Body of pancreas (tissue), 4 donors: ENCODE data around the gene SH2D3C. TPM values are rescaled to one million over a fixed set of nuclear protein-coding genes. Genes with fewer than 3 reads are reported as not detected.

Experiments
- ATAC-seq: fragments of 150-250 bp; one replicate; pipeline ENCODE4 v1.9.1; 2016
- DNase-seq, 4 donors: peaks; one replicate each; pipeline ENCODE4 v3.0.0-alpha.2; 2019
- H3K27ac ChIP-seq, 4 donors: fragments of 200-600 bp; sonication (generic); 1 replicate in 3 of 4; 2 replicates in 1 of 4; pipeline versions ENCODE4 v1.5.1 to v1.6.1; 2016 to 2019; ENCODE audit warnings: mild to moderate bottlenecking in 1 of 4, mixed read lengths in 1 of 4, moderate library complexity in 1 of 4
- H3K27me3 ChIP-seq, 2 donors: fragments of 200-600 bp; sonication (generic); one replicate each; pipeline ENCODE4 v1.6.0; 2016; ENCODE audit warnings: mild to moderate bottlenecking in 1 of 2
- H3K36me3 ChIP-seq, 2 donors: fragments of 200-600 bp; sonication (generic); replicated peaks in 1 of 2; 2 replicates each; pipeline ENCODE4 v1.5.1; 2016; ENCODE audit warnings: low read depth in 2 of 2; ENCODE audit not compliant: insufficient read depth in 1 of 2
- H3K4me1 ChIP-seq: fragments of 200-600 bp; sonication (generic); one replicate; pipeline ENCODE4 v1.6.0; 2016
- H3K4me3 ChIP-seq, 2 donors: fragments of 200-600 bp; sonication (generic); 1 replicate in 1 of 2; 2 replicates in 1 of 2; pipeline ENCODE4 v1.5.1; 2016 to 2019
- H3K9me3 ChIP-seq, 3 donors: fragments of 200-600 bp; sonication (generic); 1 replicate in 2 of 3; 2 replicates in 1 of 3; pipeline ENCODE4 v1.5.1; 2016
- POLR2A ChIP-seq, 3 donors: fragments of 450-650 bp; IDR thresholded peaks; one replicate each; pipeline ENCODE4 v1.6.1; 2016; ENCODE audit warnings: antibody characterized with exemption in 3 of 3, mild to moderate bottlenecking in 2 of 3
- WGBS, 2 donors: methylation state at CpG; one replicate each; pipeline ENCODE4 v1.1.5; 2017; 5-methylcytosine and 5-hydroxymethylcytosine counted together
- intact Hi-C: fragments of 100-400 bp; cut with DNase I; formaldehyde crosslinking; loops from one replicate; pipeline ENCODE4 v1.15.1; 2023
- total RNA-seq, 2 donors: library from RNA; depleted of rRNA; stranded (reverse); fragments of >200 nt; gene quantifications; one replicate each; pipeline ENCODE4 v1.1.0, GENCODE V29; 2016
- TF ChIP-seq, protein P1 (sequence below), 7 experiments: fragments of 450-650 bp in 4 of 7; fragments of 200-600 bp in 3 of 7; sonication (generic) in 3 of 7; IDR thresholded peaks; one replicate each; pipeline ENCODE4 v1.5.1; 2016 to 2019; ENCODE audit warnings: antibody characterized with exemption in 7 of 7

Gene SH2D3C
- total RNA-seq, 2 donors from 2014 or later, result 3.3 to 4.2 TPM

DNA sequence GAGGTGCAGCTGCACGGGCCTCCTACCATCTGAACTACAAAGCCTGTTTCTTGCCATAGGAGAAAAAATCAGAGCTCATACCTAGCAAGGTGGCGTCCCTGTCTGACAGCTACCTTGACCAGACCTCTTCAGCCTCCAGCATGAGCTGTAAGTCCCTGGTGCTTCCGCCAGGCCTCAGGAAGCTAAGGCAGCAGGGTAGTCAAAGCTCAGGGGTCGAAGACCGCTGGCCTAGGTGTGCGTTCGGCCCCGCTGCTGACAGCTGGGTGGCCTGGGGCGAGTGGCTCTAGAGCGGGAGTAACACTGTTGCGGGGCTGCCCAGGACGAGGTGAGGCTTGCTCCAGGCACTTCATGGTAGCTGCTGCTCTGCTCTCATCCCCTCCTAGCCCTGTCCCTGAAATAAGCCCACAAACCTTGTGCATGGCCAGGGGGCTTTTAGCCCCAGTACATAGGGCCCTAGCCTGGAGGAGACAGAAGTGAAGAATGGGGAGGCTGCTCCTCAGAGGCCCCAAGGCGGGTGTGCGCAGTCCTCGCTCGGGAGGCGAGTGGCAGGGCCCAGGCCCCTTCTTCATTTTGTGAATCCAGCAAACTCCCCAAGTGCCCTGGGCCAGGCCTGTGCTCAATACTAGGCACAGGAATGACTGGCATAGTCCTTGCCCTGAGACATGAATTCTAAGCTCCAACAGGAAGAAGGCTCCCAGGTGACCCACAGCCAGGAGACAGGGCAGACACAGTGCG is 48.8 kb downstream of the SH2D3C start:
- WGBS, 2 donors, result 79 to 86% methylated on average over 10 to 18 of the region's 18 CpGs
- intact Hi-C loops, result loop anchor here (5.0 to 10.0 kb wide), 4 partner anchors 53 to 193 kb away; partner anchors contain the start of gene AK1
- ATAC-seq, result no peak

DNA sequence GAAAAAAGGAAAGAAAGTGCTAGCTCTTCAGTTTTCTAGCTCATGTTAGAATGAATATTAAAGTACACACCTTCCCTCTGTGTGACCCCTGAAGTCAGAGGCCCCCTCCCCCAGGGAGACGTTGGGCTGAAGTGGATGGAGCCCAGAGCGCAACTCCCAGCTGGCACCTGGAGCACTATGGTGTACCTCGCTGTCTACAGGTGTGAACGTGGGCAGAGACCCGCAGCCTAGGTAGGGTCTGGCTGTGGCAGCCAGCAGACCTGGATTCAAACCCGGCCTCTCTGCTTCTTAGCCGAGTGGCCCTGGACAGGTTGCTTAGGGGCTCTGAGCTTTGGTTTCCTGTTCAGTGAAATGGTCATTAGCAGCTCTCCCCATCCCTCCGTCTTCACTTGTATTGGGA is 49.7 kb downstream of the SH2D3C start:
- ATAC-seq, result no peak
- TF ChIP-seq, protein P1, sequence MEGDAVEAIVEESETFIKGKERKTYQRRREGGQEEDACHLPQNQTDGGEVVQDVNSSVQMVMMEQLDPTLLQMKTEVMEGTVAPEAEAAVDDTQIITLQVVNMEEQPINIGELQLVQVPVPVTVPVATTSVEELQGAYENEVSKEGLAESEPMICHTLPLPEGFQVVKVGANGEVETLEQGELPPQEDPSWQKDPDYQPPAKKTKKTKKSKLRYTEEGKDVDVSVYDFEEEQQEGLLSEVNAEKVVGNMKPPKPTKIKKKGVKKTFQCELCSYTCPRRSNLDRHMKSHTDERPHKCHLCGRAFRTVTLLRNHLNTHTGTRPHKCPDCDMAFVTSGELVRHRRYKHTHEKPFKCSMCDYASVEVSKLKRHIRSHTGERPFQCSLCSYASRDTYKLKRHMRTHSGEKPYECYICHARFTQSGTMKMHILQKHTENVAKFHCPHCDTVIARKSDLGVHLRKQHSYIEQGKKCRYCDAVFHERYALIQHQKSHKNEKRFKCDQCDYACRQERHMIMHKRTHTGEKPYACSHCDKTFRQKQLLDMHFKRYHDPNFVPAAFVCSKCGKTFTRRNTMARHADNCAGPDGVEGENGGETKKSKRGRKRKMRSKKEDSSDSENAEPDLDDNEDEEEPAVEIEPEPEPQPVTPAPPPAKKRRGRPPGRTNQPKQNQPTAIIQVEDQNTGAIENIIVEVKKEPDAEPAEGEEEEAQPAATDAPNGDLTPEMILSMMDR (IDR thresholded peaks at IDR 0.05), result no peak
- TF ChIP-seq POLR2A (IDR thresholded peaks at IDR 0.05), result no peak
- intact Hi-C loops, result no loop called here
- no peaks in the 10 kb centered on the region for H3K27me3 ChIP-seq
- no peaks in the 10 kb centered on the region for H3K36me3 ChIP-seq
- no peak overlapping the region for H3K27ac ChIP-seq
- no peak for DNase-seq
- no peaks in the 10 kb centered on the region for H3K9me3 ChIP-seq
- H3K4me1 ChIP-seq, result no peaks in the 10 kb centered on the region
- no peak overlapping the region for H3K4me3 ChIP-seq
- WGBS, 2 donors, result 83 to 85% methylated on average over 5 to 8 of the region's 8 CpGs

More for the DNA sequence above, 48.8 kb downstream of the SH2D3C start:
- no peak for TF ChIP-seq POLR2A (IDR thresholded peaks at IDR 0.05)
- TF ChIP-seq, protein P1 (IDR thresholded peaks at IDR 0.05), result no peak
- no peak for DNase-seq
- Histone ChIP-seq H3K9me3 (no peaks in the 10 kb centered on the region), H3K4me3 (no peak overlapping the region), H3K27ac (no peak overlapping the region), H3K4me1 (peaks cover 7% of the 10 kb centered on the region), H3K36me3 (no peaks in the 10 kb centered on the region), H3K27me3 (no peaks in the 10 kb centered on the region)

DNA sequence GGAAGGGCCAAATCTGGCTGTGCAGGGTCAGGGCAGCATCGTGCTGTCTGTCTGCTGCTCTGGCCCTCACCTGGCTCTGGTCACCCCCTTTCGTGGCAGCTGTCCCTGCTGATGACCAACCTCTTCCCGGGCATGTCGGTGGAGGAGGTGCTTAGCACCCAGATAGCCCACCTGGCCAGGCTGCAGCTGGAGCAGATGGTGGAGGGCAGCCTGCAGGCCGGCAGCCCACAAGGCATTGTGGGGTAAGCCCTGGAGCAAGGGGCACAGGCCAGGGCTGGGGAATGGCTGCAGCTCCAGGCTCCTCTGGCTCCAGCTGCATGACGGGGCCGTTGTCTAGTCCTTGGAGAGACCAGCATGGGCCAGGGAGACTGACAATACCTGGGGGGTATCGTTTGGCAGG is 51.6 kb downstream of the SH2D3C start:
- DNase-seq (no peak), ATAC-seq (no peak)
- Histone ChIP-seq H3K4me1 (no peaks in the 10 kb centered on the region), H3K27ac (no peak overlapping the region), H3K36me3 (no peaks in the 10 kb centered on the region), H3K4me3 (no peak overlapping the region), H3K27me3 (no peaks in the 10 kb centered on the region), H3K9me3 (no peaks in the 10 kb centered on the region)
- TF ChIP-seq, protein P1 (IDR thresholded peaks at IDR 0.05), result no peak
- TF ChIP-seq POLR2A (IDR thresholded peaks at IDR 0.05), result no peak
- intact Hi-C loops, result no loop called here
- 80 to 85% methylated on average over 2 to 8 of the region's 8 CpGs for WGBS, 2 donors

DNA sequence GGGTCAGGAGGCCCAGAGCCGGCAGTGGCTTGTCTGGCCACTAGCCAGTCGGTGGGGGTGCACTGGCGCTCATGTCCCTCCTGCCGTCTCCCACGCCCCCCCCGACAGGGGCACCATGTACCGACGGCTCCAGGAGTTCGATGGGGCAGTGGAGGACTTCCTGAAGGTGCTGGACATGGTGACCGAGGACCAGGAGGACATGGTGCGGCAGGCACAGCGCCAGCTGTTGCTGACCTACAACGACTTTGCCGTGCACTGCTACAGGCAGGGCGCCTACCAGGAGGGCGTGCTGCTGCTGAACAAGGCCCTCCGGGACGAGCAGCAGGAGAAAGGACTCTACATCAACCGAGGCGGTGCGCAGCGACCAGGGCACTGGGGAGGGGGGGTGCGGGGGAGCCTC is 54.5 kb downstream of the SH2D3C start:
- no peak for TF ChIP-seq POLR2A (IDR thresholded peaks at IDR 0.05)
- TF ChIP-seq, protein P1 (IDR thresholded peaks at IDR 0.05), result no peak
- Histone ChIP-seq H3K27ac (no peak overlapping the region), H3K9me3 (no peaks in the 10 kb centered on the region), H3K4me3 (no peak overlapping the region), H3K27me3 (no peaks in the 10 kb centered on the region), H3K36me3 (no peaks in the 10 kb centered on the region), H3K4me1 (no peaks in the 10 kb centered on the region)
- intact Hi-C loops, result no loop called here
- ATAC-seq (no peak), DNase-seq (no peak)
- 62 to 73% methylated on average over 11 to 22 of the region's 23 CpGs for WGBS, 2 donors

DNA sequence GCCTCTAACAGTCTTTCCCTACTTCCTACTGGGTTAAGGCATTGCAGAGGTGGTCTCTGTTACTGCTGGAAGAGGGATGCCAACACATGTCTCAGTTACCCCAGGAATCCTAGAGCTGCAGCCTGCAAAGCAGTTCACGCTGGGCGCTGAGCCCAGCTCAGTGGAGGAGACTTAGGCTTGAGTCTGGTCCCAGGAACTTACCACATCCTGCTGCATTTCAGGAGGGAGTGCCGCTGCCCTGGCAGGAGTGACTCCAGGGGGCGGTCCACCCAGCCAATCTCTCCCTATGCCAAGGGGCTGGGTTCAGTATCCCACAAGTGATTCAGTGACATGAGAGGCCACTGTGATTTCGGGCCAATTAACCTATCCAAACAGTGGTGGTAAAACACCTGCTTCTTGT is 55.0 kb downstream of the SH2D3C start:
- ATAC-seq (no peak), DNase-seq (no peak)
- Histone ChIP-seq H3K27ac (no peak overlapping the region), H3K4me3 (no peak overlapping the region), H3K36me3 (no peaks in the 10 kb centered on the region), H3K4me1 (no peaks in the 10 kb centered on the region), H3K9me3 (no peaks in the 10 kb centered on the region), H3K27me3 (no peaks in the 10 kb centered on the region)
- 89% methylated on average over 3 to 5 of the region's 5 CpGs for WGBS, 2 donors
- intact Hi-C loops, result no loop called here
- TF ChIP-seq POLR2A (IDR thresholded peaks at IDR 0.05), result no peak
- TF ChIP-seq, protein P1 (IDR thresholded peaks at IDR 0.05), result no peak
